IMR-90 (cell line): ENCODE measurements around the gene DDX6. TPM values are rescaled to one million over a fixed set of nuclear protein-coding genes. Genes with fewer than 3 reads are reported as not detected.

ENCODE experiments used
- ATAC-seq: fragments of 200-7000 bp; cut with Tn5 transposase; 2 replicates; pipeline ENCODE4 v1.9.1; 2020; ENCODE audit warnings: low read depth, mild to moderate bottlenecking, moderate library complexity
- BruUV-seq: library from RNA; stranded (reverse); fragments of 400-500 nt; replicated peaks from 2 replicates; lab custom pipeline; 2021; lab: Mats Ljungman, UMichigan
- CTCF ChIA-PET: fragments of 300-600 bp; formaldehyde crosslinking; extraction: SDS; loops from one replicate; lab custom pipeline; 2021; ENCODE audit warnings: antibody characterized with exemption; lab: Yijun Ruan, JAX
- POLR2A ChIA-PET: fragments of 300-600 bp; sonication (Branson Sonifier 250); formaldehyde crosslinking; loops from one replicate; lab custom pipeline; 2022; ENCODE audit warnings: antibody characterized with exemption; ENCODE audit not compliant: unreplicated experiment; lab: Charles Lee
- DNase-seq: peaks from one replicate; pipeline ENCODE4 v3.0.0; 2013
- H2AFZ ChIP-seq: replicated peaks from 2 replicates; pipeline ENCODE3; 2013; ENCODE audit warnings: low read length, mild to moderate bottlenecking; ENCODE audit not compliant: poor library complexity
- H2AK5ac ChIP-seq: 2 replicates; pipeline ENCODE4 v1.6.1; 2013; ENCODE audit warnings: low read depth, low read length, inconsistent platforms
- H2AK9ac ChIP-seq: replicated peaks from 2 replicates; pipeline ENCODE3; 2013; ENCODE audit warnings: mild to moderate bottlenecking, low read depth, low read length, moderate library complexity; ENCODE audit not compliant: poor library complexity
- H2BK120ac ChIP-seq: 2 replicates; pipeline ENCODE4 v1.6.1; 2013; ENCODE audit warnings: low read depth, low read length, inconsistent platforms
- H2BK15ac ChIP-seq: 3 replicates; pipeline ENCODE4 v1.6.1; 2013; ENCODE audit warnings: low read depth, low read length, inconsistent platforms
- H2BK20ac ChIP-seq: 2 replicates; pipeline ENCODE4 v1.6.1; 2013; ENCODE audit warnings: low read depth, mild to moderate bottlenecking, inconsistent platforms, low read length, moderate library complexity
- H2BK5ac ChIP-seq: 2 replicates; pipeline ENCODE4 v1.6.1; 2013; ENCODE audit warnings: mild to moderate bottlenecking, low read depth, low read length, inconsistent platforms; ENCODE audit not compliant: poor library complexity, severe bottlenecking
- H3K14ac ChIP-seq: replicated peaks from 2 replicates; pipeline ENCODE4 v1.6.1; 2013; ENCODE audit warnings: low read depth, low read length, inconsistent platforms
- H3K18ac ChIP-seq: 2 replicates; pipeline ENCODE4 v1.6.1; 2013; ENCODE audit warnings: low read depth, low read length, control low read depth
- H3K23ac ChIP-seq: 2 replicates; pipeline ENCODE4 v1.6.1; 2013; ENCODE audit warnings: low read depth, low read length, inconsistent platforms
- H3K27ac ChIP-seq: 2 replicates; pipeline ENCODE4 v1.5.1; 2013; ENCODE audit warnings: mild to moderate bottlenecking, control low read depth, low read length; ENCODE audit not compliant: insufficient read depth
- H3K27me3 ChIP-seq: 2 replicates; pipeline ENCODE4 v1.6.1; 2013; ENCODE audit warnings: low read length; ENCODE audit not compliant: control insufficient read depth, insufficient read depth
- H3K36me3 ChIP-seq: 2 replicates; pipeline ENCODE4 v1.6.1; 2013; ENCODE audit warnings: low read length, mixed read lengths; ENCODE audit not compliant: control insufficient read depth, insufficient read depth
- H3K4ac ChIP-seq: 2 replicates; pipeline ENCODE4 v1.6.1; 2013; ENCODE audit warnings: low read depth, low read length, inconsistent platforms
- H3K4me1 ChIP-seq: 2 replicates; pipeline ENCODE4 v1.6.1; 2013; ENCODE audit warnings: low read length, mixed read lengths; ENCODE audit not compliant: control insufficient read depth, insufficient read depth
- H3K4me2 ChIP-seq: 2 replicates; pipeline ENCODE4 v1.6.1; 2013; ENCODE audit warnings: low read depth, mild to moderate bottlenecking, control low read depth, low read length, moderate library complexity
- H3K4me3 ChIP-seq: 2 replicates; pipeline ENCODE4 v1.5.1; 2013; ENCODE audit warnings: low read depth, mild to moderate bottlenecking, control low read depth, low read length, moderate library complexity; ENCODE audit not compliant: insufficient read depth
- H3K56ac ChIP-seq: 2 replicates; pipeline ENCODE4 v1.6.1; 2013; ENCODE audit warnings: low read length, inconsistent platforms; ENCODE audit not compliant: insufficient read depth; ENCODE audit errors: extremely low read depth
- H3K79me1 ChIP-seq, 2 experiments: 2 replicates each; pipeline ENCODE4 v1.6.1; 2013; ENCODE audit warnings: low read length in 2 of 2, inconsistent platforms in 1 of 2, low read depth in 1 of 2
- H3K9ac ChIP-seq: 2 replicates; pipeline ENCODE4 v1.6.1; 2013; ENCODE audit warnings: low read depth, low read length, control low read depth
- H3K9me1 ChIP-seq: 2 replicates; pipeline ENCODE4 v1.6.1; 2013; ENCODE audit warnings: low read length, inconsistent platforms; ENCODE audit not compliant: insufficient read depth
- H3K9me3 ChIP-seq: 2 replicates; pipeline ENCODE4 v1.6.1; 2013; ENCODE audit warnings: low read length; ENCODE audit not compliant: control insufficient read depth, insufficient read depth
- H4K20me1 ChIP-seq: 2 replicates; pipeline ENCODE4 v1.6.1; 2013; ENCODE audit warnings: low read length, inconsistent platforms; ENCODE audit not compliant: insufficient read depth
- H4K5ac ChIP-seq: 2 replicates; pipeline ENCODE4 v1.6.1; 2013; ENCODE audit warnings: mild to moderate bottlenecking, low read depth, low read length, control low read depth
- H4K8ac ChIP-seq, 2 experiments: 2 replicates each; pipeline ENCODE4 v1.6.1; 2013; ENCODE audit warnings: low read depth in 2 of 2, low read length in 2 of 2, control low read depth in 1 of 2, inconsistent platforms in 1 of 2
- H4K91ac ChIP-seq: 2 replicates; pipeline ENCODE4 v1.6.1; 2013; ENCODE audit warnings: low read depth, low read length, inconsistent platforms; ENCODE audit not compliant: insufficient read depth
- SMC3 ChIP-seq: fragments of 150-350 bp; IDR thresholded peaks from 2 replicates; pipeline ENCODE4 v1.6.1; 2016; ENCODE audit warnings: low read depth, mild to moderate bottlenecking, antibody characterized with exemption, low read length, moderate library complexity
- dilution Hi-C: fragments of 300-500 bp; cut with HindIII; formaldehyde crosslinking; loops from one replicate; pipeline ENCODE4 v1.14.3; 2018; ENCODE audit warnings: low sequenced_read_pairs; ENCODE audit not compliant: unreplicated experiment
- in situ Hi-C: fragments of 300-500 bp; cut with MboI; formaldehyde crosslinking; loops from 3 replicates; pipeline ENCODE4 v1.14.3; 2019; ENCODE audit warnings: low sequenced_read_pairs, inconsistent platforms, mixed read lengths
- intact Hi-C: fragments of 100-400 bp; cut with micrococcal nuclease; formaldehyde crosslinking; loops from 2 replicates; pipeline ENCODE4 v1.10.0; 2022
- polyA plus RNA-seq, 3 experiments: library from polyadenylated mRNA; depleted of rRNA; stranded (reverse); fragments of >200 nt; gene quantifications; 2 replicates each; pipeline ENCODE4 v1.2.3, GENCODE V29; 2012; ENCODE audit warnings: low replicate concordance in 1 of 3
- total RNA-seq: library from RNA; depleted of rRNA; stranded (reverse); fragments of >200 nt; gene quantifications from 2 replicates; pipeline ENCODE4 v1.2.3, GENCODE V29; 2012

The DDX6 gene
- total and polyA plus RNA-seq, 2 of the 4 experiments (the other 2 are of a cell fraction): 19.2 to 197 TPM

- DNase-seq: no peak
- no peak overlapping the region for H3K4me2 ChIP-seq
- no peak for ATAC-seq
- no peak overlapping the region for H3K18ac ChIP-seq
- H3K4me3 ChIP-seq: no peak overlapping the region
- no peak overlapping the region for H3K4ac ChIP-seq
- in situ Hi-C loops (no loop called here), intact Hi-C loops (loop anchor here (2.0 kb wide), 1 partner anchor 57 kb away; no protein-coding TSS in a partner anchor), dilution Hi-C loops (no loop called here)
- H2BK5ac ChIP-seq: no peak overlapping the region
- H2AFZ ChIP-seq: no peak overlapping the region
- H2BK15ac ChIP-seq: no peak overlapping the region
- no peaks in the 10 kb centered on the region for H3K9me3 ChIP-seq
- ChIA-PET POLR2A (no interaction called here), CTCF (interaction anchor here (0.5 kb wide), 1 partner anchor 76 kb away, joined by 3 read pairs; no protein-coding TSS in a partner anchor)
- H3K23ac ChIP-seq: no peak overlapping the region
- H3K4me1 ChIP-seq: no peaks in the 10 kb centered on the region
- H3K56ac ChIP-seq: no peak overlapping the region
- no peak overlapping the region for H2BK20ac ChIP-seq
- H4K91ac ChIP-seq: no peak overlapping the region
- no peaks in the 10 kb centered on the region; the same call in 1 of the 2 replicates for H3K27me3 ChIP-seq
- H2BK120ac ChIP-seq: no peak overlapping the region
- no peak overlapping the region for H2AK5ac ChIP-seq
- H4K20me1 ChIP-seq: peaks cover 4% of the 10 kb centered on the region; the same call in 1 of the 2 replicates
- TF ChIP-seq SMC3: no peak
- no peak overlapping the region for H3K9ac ChIP-seq
- peaks cover 3% of the 10 kb centered on the region; the same call in 1 of the 2 replicates for H3K9me1 ChIP-seq
- H3K36me3 ChIP-seq: peaks cover 26% of the 10 kb centered on the region
- no peak overlapping the region for H4K5ac ChIP-seq
- H2AK9ac ChIP-seq: no peak overlapping the region
- H3K79me1 ChIP-seq: peaks cover 8 to 10% of the 10 kb centered on the region in 2 experiments; a peak in 1 of 4 replicates
- H3K14ac ChIP-seq: no peak overlapping the region
- H3K27ac ChIP-seq: no peak overlapping the region
- H4K8ac ChIP-seq: no peak overlapping the region
- no TSS peak for BruUV-seq
These were observed 42.9 kb downstream of the DDX6 start for GRCh38 chr11:118748056-118748455.
